Ishikawa (cell line): ENCODE data around the gene SLCO4A1.

ENCODE experiments used
- CEBPB ChIP-seq: IDR thresholded peaks from 2 replicates; pipeline ENCODE4 v1.6.1; 2012
- CREB1 ChIP-seq: IDR thresholded peaks from 2 replicates; pipeline ENCODE4 v1.6.1; 2012; ENCODE audit warnings: low read depth
- EGR1 ChIP-seq: IDR thresholded peaks from 2 replicates; pipeline ENCODE4 v1.6.1; 2012
- EP300 ChIP-seq: IDR thresholded peaks from 2 replicates; pipeline ENCODE4 v1.6.1; 2012; ENCODE audit warnings: borderline replicate concordance
- FOXM1 ChIP-seq: IDR thresholded peaks from 2 replicates; pipeline ENCODE4 v1.6.1; 2012; ENCODE audit warnings: low read depth, borderline replicate concordance
- MAX ChIP-seq: IDR thresholded peaks from 2 replicates; pipeline ENCODE4 v1.6.1; 2012
- NFIC ChIP-seq: IDR thresholded peaks from 2 replicates; pipeline ENCODE4 v1.6.1; 2012
- RAD21 ChIP-seq: IDR thresholded peaks from 2 replicates; pipeline ENCODE4 v1.6.1; 2012; ENCODE audit warnings: low read depth
- TAF1 ChIP-seq: IDR thresholded peaks from 2 replicates; pipeline ENCODE4 v1.6.1; 2012; ENCODE audit warnings: low read depth, mild to moderate bottlenecking
- TCF12 ChIP-seq: IDR thresholded peaks from 2 replicates; pipeline ENCODE4 v1.6.1; 2012; ENCODE audit warnings: low read depth
- TEAD4 ChIP-seq: IDR thresholded peaks from 2 replicates; pipeline ENCODE4 v1.6.1; 2012
- YY1 ChIP-seq: IDR thresholded peaks from 2 replicates; pipeline ENCODE4 v1.6.1; 2012; ENCODE audit warnings: low read depth
- ZBTB7A ChIP-seq: IDR thresholded peaks from 2 replicates; pipeline ENCODE4 v1.6.1; 2012; ENCODE audit warnings: low read depth
- TF ChIP-seq, protein P1 (sequence below): IDR thresholded peaks from 2 replicates; pipeline ENCODE4 v1.6.1; 2012; ENCODE audit warnings: low read depth, mild to moderate bottlenecking
- TF ChIP-seq, protein P2 (sequence below): IDR thresholded peaks from 2 replicates; pipeline ENCODE4 v1.6.1; 2012

Gene SLCO4A1

DNA sequence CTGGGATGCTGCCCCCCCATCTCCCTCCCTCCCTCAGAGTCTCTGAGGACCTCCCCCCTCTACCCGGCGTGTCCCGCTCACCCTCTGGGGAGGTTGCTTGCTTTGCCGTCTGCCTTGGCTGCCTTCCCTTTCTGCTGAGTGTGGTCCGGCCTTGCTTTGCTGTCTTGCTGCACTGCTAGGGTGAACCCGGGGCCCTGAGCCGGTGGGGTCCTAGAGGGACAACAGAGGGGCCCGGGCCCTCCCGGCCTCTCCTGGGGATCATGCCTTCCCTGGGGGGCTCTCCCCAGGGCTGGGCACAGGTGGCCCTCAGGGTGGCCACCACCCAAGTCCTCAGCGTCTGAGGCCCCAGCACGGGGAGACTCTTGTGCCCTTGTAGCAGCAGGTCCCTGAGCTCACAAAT, 19.3 kb downstream of the SLCO4A1 start:
- TF ChIP-seq EP300 (no peak), CEBPB (no peak), ZBTB7A (no peak)

DNA sequence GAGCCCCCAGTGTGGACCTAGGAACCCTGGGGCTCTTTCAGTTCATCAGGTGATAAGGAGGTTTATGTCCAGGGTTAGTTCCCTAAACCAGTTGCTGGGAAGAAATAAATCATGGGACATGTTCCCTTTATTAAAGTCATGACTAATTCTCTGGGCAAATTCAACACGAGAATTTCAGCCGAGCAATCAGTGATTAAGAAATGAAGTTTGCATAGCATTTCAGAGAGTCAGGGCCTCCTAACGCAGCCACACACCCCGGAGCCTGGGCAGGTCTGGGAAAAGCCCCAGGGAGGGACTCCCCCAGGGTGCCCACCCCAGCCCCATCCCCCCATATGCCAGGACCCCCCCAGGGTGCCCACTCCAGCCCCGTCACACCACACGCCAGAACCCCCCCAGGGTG, 20.1 kb downstream of the SLCO4A1 start:
- no peak for TF ChIP-seq ZBTB7A
- TF ChIP-seq, protein P1, sequence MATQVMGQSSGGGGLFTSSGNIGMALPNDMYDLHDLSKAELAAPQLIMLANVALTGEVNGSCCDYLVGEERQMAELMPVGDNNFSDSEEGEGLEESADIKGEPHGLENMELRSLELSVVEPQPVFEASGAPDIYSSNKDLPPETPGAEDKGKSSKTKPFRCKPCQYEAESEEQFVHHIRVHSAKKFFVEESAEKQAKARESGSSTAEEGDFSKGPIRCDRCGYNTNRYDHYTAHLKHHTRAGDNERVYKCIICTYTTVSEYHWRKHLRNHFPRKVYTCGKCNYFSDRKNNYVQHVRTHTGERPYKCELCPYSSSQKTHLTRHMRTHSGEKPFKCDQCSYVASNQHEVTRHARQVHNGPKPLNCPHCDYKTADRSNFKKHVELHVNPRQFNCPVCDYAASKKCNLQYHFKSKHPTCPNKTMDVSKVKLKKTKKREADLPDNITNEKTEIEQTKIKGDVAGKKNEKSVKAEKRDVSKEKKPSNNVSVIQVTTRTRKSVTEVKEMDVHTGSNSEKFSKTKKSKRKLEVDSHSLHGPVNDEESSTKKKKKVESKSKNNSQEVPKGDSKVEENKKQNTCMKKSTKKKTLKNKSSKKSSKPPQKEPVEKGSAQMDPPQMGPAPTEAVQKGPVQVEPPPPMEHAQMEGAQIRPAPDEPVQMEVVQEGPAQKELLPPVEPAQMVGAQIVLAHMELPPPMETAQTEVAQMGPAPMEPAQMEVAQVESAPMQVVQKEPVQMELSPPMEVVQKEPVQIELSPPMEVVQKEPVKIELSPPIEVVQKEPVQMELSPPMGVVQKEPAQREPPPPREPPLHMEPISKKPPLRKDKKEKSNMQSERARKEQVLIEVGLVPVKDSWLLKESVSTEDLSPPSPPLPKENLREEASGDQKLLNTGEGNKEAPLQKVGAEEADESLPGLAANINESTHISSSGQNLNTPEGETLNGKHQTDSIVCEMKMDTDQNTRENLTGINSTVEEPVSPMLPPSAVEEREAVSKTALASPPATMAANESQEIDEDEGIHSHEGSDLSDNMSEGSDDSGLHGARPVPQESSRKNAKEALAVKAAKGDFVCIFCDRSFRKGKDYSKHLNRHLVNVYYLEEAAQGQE = no peak

- TF ChIP-seq CEBPB (no peak), ZBTB7A (no peak), EP300 (no peak), CREB1 (no peak), RAD21 (no peak), TAF1 (no peak), NFIC (no peak), MAX (no peak)
- TF ChIP-seq, protein P1 = no peak
- TF ChIP-seq, protein P2, sequence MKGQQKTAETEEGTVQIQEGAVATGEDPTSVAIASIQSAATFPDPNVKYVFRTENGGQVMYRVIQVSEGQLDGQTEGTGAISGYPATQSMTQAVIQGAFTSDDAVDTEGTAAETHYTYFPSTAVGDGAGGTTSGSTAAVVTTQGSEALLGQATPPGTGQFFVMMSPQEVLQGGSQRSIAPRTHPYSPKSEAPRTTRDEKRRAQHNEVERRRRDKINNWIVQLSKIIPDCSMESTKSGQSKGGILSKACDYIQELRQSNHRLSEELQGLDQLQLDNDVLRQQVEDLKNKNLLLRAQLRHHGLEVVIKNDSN = no peak
These were observed 21.1 kb downstream of the SLCO4A1 start for GRCh38 chr20:62663145-62664018.

DNA sequence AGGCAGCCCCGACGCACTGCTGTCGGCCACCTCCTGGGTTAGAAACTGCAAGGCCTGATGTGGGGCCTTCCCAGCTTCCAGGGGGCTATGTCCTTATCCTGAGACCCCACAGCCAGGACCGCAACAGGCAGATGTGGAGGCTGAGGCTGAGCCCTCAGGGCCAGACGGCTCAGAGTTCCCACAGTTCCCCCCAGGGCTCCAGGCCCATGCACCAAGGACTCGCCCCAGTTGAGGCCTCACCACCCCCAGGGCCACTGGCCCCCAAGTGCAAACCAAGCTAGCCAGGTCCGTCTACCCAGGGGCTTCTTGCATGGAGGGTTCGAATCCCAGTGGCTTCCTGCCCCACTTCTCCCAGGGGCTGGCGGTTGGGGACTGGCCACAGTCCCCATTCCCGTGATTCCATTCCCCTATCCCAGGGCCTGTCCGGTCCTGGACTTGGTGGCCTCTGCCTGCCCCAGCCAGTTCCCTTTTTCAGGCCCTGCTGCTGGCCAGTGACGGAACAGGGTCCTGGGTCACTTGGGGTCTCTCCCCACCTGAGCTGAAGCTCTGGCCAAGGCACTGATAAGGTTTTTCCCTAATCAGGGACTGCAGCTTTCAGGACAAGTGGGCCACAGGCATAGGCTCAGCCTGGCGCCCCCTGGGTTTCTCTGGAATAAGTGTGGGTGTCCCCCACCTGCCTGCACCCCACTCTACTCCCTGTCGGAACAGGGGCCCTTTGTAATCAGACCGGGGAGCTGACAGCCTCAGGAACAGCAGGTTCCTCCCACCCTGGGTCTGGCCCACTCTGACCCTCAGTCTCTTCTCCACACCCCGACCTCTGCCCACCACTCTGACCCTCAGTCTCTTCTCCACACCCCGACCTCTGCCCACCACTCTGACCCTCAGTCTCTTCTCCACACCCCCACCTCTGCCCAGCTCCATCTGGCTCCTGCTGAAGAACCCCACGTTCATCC, 22.0 kb downstream of the SLCO4A1 start:
- no peak for TF ChIP-seq TCF12

DNA sequence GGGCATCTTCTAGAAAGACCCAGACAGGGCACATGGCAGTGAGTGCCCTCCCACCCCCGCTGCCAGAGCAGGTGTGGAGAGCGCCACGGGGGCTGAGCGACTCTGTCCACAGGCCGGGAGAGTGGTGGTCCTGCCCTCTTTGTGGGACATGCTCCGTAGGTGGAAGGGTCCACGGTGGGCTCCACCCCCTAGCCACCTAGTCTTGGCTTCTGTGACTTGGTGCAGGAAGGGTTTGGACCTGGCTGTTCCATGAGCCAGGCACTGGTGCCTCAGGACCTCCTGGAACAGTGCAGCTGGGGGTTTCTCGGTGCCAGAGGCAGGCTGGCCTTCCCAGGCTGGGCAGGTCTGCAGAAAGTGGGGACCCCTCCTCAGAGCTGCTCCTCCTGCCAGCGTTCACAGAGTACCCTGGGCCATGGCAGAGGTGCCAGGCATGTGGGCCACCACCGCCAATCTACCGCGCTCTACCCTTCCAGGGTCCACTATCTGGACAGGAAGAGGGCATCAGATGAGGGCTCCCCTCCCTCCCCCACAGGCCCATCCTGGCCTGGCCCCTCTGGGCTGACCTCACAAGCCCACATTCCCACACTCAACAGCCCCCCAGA, 23.0 kb downstream of the SLCO4A1 start:
- TF ChIP-seq FOXM1 (no peak), RAD21 (no peak), TAF1 (no peak), CREB1 (no peak), TCF12 (no peak), EP300 (no peak), NFIC (no peak), EGR1 (no peak), CEBPB (no peak), TEAD4 (no peak), YY1 (no peak), ZBTB7A (no peak), MAX (no peak)
- TF ChIP-seq, protein P1 = no peak
- TF ChIP-seq, protein P2 = no peak
